Fibroblast of lung (primary cell): ENCODE results near the gene SEMG2.

Experiments used
- EZH2 ChIP-seq: IDR thresholded peaks from 2 replicates; pipeline ENCODE4 v1.5.1; 2012; ENCODE audit warnings: low read length, control low read depth, mild to moderate bottlenecking; ENCODE audit errors: missing control alignments
- TF ChIP-seq, protein P1 (sequence below), 2 donors: IDR thresholded peaks in 1 of 2; conservative IDR thresholded peaks in 1 of 2; 1 replicate in 1 of 2; 2 replicates in 1 of 2; pipeline ENCODE4 v1.5.1; 2011 to 2012; ENCODE audit warnings: low read length in 2 of 2, control low read depth in 1 of 2, inconsistent platforms in 1 of 2, low read depth in 1 of 2, mild to moderate bottlenecking in 1 of 2

DNA sequence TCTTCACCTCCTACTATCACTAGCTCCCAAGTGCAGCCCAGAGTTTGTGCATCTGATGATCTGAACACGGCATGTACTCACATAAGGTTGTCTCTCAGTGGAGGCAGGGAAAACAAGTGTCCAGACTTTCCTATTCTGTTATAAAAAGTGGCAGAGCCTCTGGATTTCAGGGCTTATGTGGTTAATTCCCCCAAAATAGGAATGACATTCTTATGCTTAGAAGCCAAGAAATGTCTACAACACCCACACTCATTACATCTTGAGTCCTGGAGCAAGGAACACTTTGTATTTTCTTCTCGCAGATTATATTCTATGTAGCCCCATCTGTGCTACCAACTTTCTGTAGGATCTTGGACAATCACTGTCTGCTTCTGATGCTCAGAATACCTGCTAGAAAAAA lies 27.8 kb upstream of the SEMG2 start:
- TF ChIP-seq, protein P1, sequence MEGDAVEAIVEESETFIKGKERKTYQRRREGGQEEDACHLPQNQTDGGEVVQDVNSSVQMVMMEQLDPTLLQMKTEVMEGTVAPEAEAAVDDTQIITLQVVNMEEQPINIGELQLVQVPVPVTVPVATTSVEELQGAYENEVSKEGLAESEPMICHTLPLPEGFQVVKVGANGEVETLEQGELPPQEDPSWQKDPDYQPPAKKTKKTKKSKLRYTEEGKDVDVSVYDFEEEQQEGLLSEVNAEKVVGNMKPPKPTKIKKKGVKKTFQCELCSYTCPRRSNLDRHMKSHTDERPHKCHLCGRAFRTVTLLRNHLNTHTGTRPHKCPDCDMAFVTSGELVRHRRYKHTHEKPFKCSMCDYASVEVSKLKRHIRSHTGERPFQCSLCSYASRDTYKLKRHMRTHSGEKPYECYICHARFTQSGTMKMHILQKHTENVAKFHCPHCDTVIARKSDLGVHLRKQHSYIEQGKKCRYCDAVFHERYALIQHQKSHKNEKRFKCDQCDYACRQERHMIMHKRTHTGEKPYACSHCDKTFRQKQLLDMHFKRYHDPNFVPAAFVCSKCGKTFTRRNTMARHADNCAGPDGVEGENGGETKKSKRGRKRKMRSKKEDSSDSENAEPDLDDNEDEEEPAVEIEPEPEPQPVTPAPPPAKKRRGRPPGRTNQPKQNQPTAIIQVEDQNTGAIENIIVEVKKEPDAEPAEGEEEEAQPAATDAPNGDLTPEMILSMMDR (conservative IDR thresholded peaks at IDR 0.05 in 1 of 2, IDR thresholded peaks at IDR 0.05 in 1 of 2; ENCODE audit: low read depth in 1 of 2, low read length in 2 of 2), result no peak
- no peak for TF ChIP-seq EZH2
